Neuronal stem cell (in vitro differentiated cells): ENCODE measurements around the gene EFNA5.

Source experiments
- DNase-seq: peaks from one replicate; pipeline ENCODE4 v3.0.0-alpha.2; 2013; ENCODE audit warnings: low spot score
- H2AFZ ChIP-seq: one replicate; pipeline ENCODE4 v1.6.1; 2013; ENCODE audit warnings: mild to moderate bottlenecking, low read length, inconsistent platforms
- H2AK5ac ChIP-seq: 2 replicates; pipeline ENCODE4 v1.6.1; 2013; ENCODE audit warnings: low read depth, mild to moderate bottlenecking, inconsistent platforms, low read length, moderate library complexity, mixed read lengths
- H2BK120ac ChIP-seq: 2 replicates; pipeline ENCODE4 v1.6.1; 2013; ENCODE audit warnings: low read depth, mild to moderate bottlenecking, inconsistent platforms, low read length, moderate library complexity, mixed read lengths
- H2BK12ac ChIP-seq: one replicate; pipeline ENCODE4 v1.6.1; 2013; ENCODE audit warnings: low read length, inconsistent platforms
- H2BK15ac ChIP-seq: 2 replicates; pipeline ENCODE4 v1.6.1; 2013; ENCODE audit warnings: mild to moderate bottlenecking, low read length, inconsistent platforms, mixed read lengths
- H2BK5ac ChIP-seq: one replicate; pipeline ENCODE4 v1.6.1; 2013; ENCODE audit warnings: inconsistent platforms, mild to moderate bottlenecking, low read length, moderate library complexity
- H3K14ac ChIP-seq: one replicate; pipeline ENCODE4 v1.6.1; 2013; ENCODE audit warnings: low read length, inconsistent platforms
- H3K18ac ChIP-seq: 2 replicates; pipeline ENCODE4 v1.6.1; 2013; ENCODE audit warnings: low read length, inconsistent platforms
- H3K23ac ChIP-seq: 2 replicates; pipeline ENCODE4 v1.6.1; 2013; ENCODE audit warnings: low read depth, mild to moderate bottlenecking, mixed read lengths, low read length, inconsistent platforms; ENCODE audit not compliant: poor library complexity
- H3K27ac ChIP-seq: replicated peaks from 3 replicates; pipeline ENCODE4 v1.5.1; 2013; ENCODE audit warnings: low read length, inconsistent platforms
- H3K27me3 ChIP-seq, 3 experiments: 2 replicates each; pipeline ENCODE4 v1.6.1; 2013; ENCODE audit warnings: low read length in 3 of 3, mild to moderate bottlenecking in 2 of 3, inconsistent platforms in 1 of 3, low read depth in 1 of 3, mixed read lengths in 1 of 3, moderate library complexity in 1 of 3; ENCODE audit not compliant: control insufficient read depth in 3 of 3, insufficient read depth in 3 of 3
- H3K36me3 ChIP-seq, 2 donors: replicated peaks in 1 of 2; 2 replicates each; pipeline ENCODE4 v1.6.1; 2013; ENCODE audit warnings: low read length in 2 of 2; ENCODE audit not compliant: control insufficient read depth in 2 of 2, insufficient read depth in 2 of 2
- H3K4ac ChIP-seq: 2 replicates; pipeline ENCODE4 v1.6.1; 2013; ENCODE audit warnings: inconsistent platforms, mild to moderate bottlenecking, low read length, moderate library complexity
- H3K4me1 ChIP-seq, 2 donors: 1 replicate in 1 of 2; 2 replicates in 1 of 2; pipeline ENCODE4 v1.6.1; 2013; ENCODE audit warnings: low read length in 2 of 2, low read depth in 1 of 2; ENCODE audit not compliant: control insufficient read depth in 2 of 2, insufficient read depth in 1 of 2
- H3K4me2 ChIP-seq: one replicate; pipeline ENCODE4 v1.6.1; 2013; ENCODE audit warnings: mild to moderate bottlenecking, low read length, inconsistent platforms; ENCODE audit not compliant: insufficient read depth, poor library complexity, severe bottlenecking
- H3K4me3 ChIP-seq, 2 donors: 2 replicates each; pipeline ENCODE4 v1.5.1; 2013; ENCODE audit warnings: low read length in 2 of 2, mild to moderate bottlenecking in 2 of 2, inconsistent platforms in 1 of 2, moderate library complexity in 1 of 2
- H3K79me1 ChIP-seq: one replicate; pipeline ENCODE4 v1.6.1; 2013; ENCODE audit warnings: low read depth, mild to moderate bottlenecking, inconsistent platforms, low read length, moderate library complexity
- H3K9ac ChIP-seq: one replicate; pipeline ENCODE4 v1.6.1; 2013; ENCODE audit warnings: mild to moderate bottlenecking, low read depth, low read length, inconsistent platforms; ENCODE audit not compliant: poor library complexity
- H3K9me3 ChIP-seq, 2 donors: replicated peaks in 1 of 2; 2 replicates each; pipeline versions ENCODE3 to v1.6.1; 2013; ENCODE audit warnings: low read length in 2 of 2, mild to moderate bottlenecking in 2 of 2, inconsistent platforms in 1 of 2, low read depth in 1 of 2, mixed read lengths in 1 of 2, moderate library complexity in 1 of 2; ENCODE audit not compliant: control insufficient read depth in 2 of 2, insufficient read depth in 1 of 2
- H4K8ac ChIP-seq: one replicate; pipeline ENCODE4 v1.6.1; 2013; ENCODE audit warnings: low read depth, mild to moderate bottlenecking, inconsistent platforms, low read length, moderate library complexity
- H4K91ac ChIP-seq: one replicate; pipeline ENCODE4 v1.6.1; 2013; ENCODE audit warnings: low read length, low read depth, mild to moderate bottlenecking, inconsistent platforms; ENCODE audit not compliant: poor library complexity
- WGBS, 2 donors: extraction: QIAGEN DNeasy Blood & Tissue Kit; methylation state at CpG; one replicate each; pipeline ENCODE4 v1.1.7; 2013; ENCODE audit warnings: missing lambda C conversion rate in 2 of 2, mixed read lengths in 1 of 2; ENCODE audit not compliant: insufficient read length in 2 of 2, insufficient replicate concordance in 1 of 2; ENCODE audit errors: extremely low coverage in 2 of 2; 5-methylcytosine and 5-hydroxymethylcytosine counted together

The EFNA5 gene

DNA sequence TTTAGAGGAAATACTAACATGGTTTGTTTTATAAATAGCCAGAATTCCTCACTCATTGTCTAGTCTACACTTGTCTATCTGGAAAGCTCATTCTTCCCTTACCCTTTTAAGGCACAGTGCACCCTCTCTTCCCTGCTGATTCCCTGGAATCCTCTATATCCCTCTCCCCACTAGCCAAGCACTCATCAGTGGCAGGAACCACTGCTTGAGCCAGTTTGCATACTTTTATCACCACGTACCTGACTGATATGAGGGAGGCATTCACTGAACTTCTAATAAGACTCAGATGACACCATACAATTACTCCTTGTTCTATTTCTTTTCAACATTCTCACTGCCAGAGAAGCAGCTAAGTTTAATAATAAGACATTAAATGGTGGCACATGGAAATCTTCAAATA is 134.9 kb downstream of the EFNA5 start:
- no peak overlapping the region for H2BK15ac ChIP-seq
- no peak for DNase-seq
- no peak overlapping the region for H3K27ac ChIP-seq
- H2AK5ac ChIP-seq, result no peak overlapping the region
- no peak overlapping the region for H2BK12ac ChIP-seq
- H4K8ac ChIP-seq, result no peak overlapping the region
- no peak overlapping the region for H3K4me2 ChIP-seq
- H3K9me3 ChIP-seq, result no peaks in the 10 kb centered on the region
- H3K4me3 ChIP-seq, result no peak overlapping the region
- peaks cover 2% of the 10 kb centered on the region for H3K79me1 ChIP-seq
- H4K91ac ChIP-seq, result no peak overlapping the region
- no peak overlapping the region for H2BK120ac ChIP-seq
- H3K36me3 ChIP-seq, result peaks cover 3 to 8% of the 10 kb centered on the region in 2 donors
- H3K23ac ChIP-seq, result no peak overlapping the region
- H2AFZ ChIP-seq, result no peak overlapping the region
- H3K27me3 ChIP-seq, result no peaks in the 10 kb centered on the region
- no peak overlapping the region for H3K14ac ChIP-seq
- H3K4me1 ChIP-seq, result peaks cover 22 to 32% of the 10 kb centered on the region in 2 donors
- no peak overlapping the region for H3K18ac ChIP-seq
- H3K9ac ChIP-seq, result no peak overlapping the region
- H2BK5ac ChIP-seq, result no peak overlapping the region
- no peak overlapping the region for H3K4ac ChIP-seq
- WGBS, 2 donors, result no CpG with 5 or more reads among the region's 1 CpG

DNA sequence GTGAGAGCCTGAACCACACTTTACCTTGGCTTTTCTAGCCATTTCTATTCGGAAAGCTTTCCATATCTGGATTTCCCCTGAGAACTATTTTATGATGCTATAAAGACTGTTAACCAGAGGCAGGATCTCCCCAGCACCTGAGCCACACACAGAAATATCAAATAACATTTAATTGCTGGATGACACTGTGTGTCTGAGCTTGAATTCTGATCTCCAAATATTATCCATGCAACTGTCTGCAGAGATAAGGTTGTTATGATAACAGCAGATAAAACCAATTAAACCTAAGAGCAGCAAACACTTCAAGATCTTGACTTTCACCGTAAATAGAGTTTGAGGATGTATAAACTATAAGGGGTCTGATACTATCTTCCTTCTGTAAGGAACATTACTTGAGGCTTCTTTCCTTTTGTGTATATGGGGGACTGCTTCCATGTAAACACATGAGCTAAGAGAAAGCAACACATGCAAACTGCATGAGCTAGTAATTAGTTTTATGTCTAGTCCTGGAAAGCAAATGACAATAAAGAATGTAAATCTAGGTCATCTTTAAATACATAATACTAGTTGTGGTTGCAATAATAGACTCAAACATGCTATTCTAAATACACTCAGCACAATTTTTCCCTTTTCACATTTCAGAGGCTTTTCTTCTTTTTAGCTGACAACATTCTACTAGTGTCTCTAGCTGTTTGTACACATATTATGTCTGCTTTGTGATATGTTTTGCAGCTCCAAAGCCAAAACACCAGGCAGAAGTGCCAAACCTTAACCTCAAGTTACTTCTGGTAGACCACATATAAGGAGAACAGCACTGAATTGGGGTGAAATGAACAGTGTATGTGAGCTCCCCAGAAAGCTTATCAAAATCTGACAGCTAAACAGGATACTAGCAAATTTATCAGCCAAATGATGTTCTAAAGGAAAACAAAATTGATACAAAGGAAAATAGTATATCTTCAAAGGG is 136.5 kb downstream of the EFNA5 start:
- Histone ChIP-seq H3K4me3 (no peak overlapping the region), H3K4ac (no peak overlapping the region), H3K36me3 (peaks cover 3 to 14% of the 10 kb centered on the region in 2 donors), H4K8ac (no peak overlapping the region), H2BK5ac (no peak overlapping the region), H2BK15ac (no peak overlapping the region), H3K9ac (no peak overlapping the region), H3K27ac (no peak overlapping the region), H3K23ac (no peak overlapping the region), H3K79me1 (peaks cover 2% of the 10 kb centered on the region), H3K4me2 (no peak overlapping the region), H3K14ac (no peak overlapping the region), H3K18ac (no peak overlapping the region), H2BK120ac (no peak overlapping the region), H2AK5ac (no peak overlapping the region), H3K27me3 (no peaks in the 10 kb centered on the region), H2AFZ (no peak overlapping the region), H2BK12ac (no peak overlapping the region), H4K91ac (no peak overlapping the region), H3K4me1 (peaks cover 19 to 24% of the 10 kb centered on the region in 2 donors), H3K9me3 (no peaks in the 10 kb centered on the region)
- no CpG with 5 or more reads among the region's 2 CpGs for WGBS, 2 donors
- DNase-seq, result no peak

DNA sequence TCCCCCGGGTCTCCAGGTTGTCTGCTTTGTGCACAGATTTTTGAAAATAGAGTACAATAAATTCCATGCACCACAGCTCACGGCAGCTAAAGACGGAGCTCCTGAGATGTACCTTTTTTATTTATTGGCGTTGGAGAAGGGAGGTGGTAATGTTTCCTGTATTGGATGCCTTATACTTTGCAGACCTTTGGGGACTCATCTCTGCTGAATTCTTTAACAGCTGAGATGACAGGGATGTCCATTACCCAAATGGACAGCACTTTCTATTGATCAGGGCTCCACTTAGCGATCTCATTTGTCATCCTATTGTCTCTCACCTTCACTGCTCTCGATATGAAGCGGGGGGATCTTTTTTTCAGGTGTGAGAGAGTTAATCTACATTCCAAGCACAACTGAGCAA is 137.8 kb downstream of the EFNA5 start:
- no peak for DNase-seq
- peaks cover 3 to 14% of the 10 kb centered on the region in 2 donors for H3K36me3 ChIP-seq
- no peak overlapping the region for H2BK15ac ChIP-seq
- H3K27ac ChIP-seq, result no peak overlapping the region
- H2BK5ac ChIP-seq, result no peak overlapping the region
- H3K9ac ChIP-seq, result no peak overlapping the region
- H4K8ac ChIP-seq, result no peak overlapping the region
- no CpG with 5 or more reads among the region's 7 CpGs for WGBS, 2 donors
- H4K91ac ChIP-seq, result no peak overlapping the region
- H3K9me3 ChIP-seq, result no peaks in the 10 kb centered on the region
- no peak overlapping the region for H3K18ac ChIP-seq
- H3K23ac ChIP-seq, result no peak overlapping the region
- H3K79me1 ChIP-seq, result peaks cover 2% of the 10 kb centered on the region
- no peak overlapping the region for H2BK120ac ChIP-seq
- H2AFZ ChIP-seq, result no peak overlapping the region
- H3K4me2 ChIP-seq, result no peak overlapping the region
- H3K4me1 ChIP-seq, result peaks cover 8 to 22% of the 10 kb centered on the region in 2 donors
- H2AK5ac ChIP-seq, result no peak overlapping the region
- H3K14ac ChIP-seq, result no peak overlapping the region
- no peak overlapping the region for H3K4ac ChIP-seq
- H3K4me3 ChIP-seq, result no peak overlapping the region
- no peaks in the 10 kb centered on the region for H3K27me3 ChIP-seq
- no peak overlapping the region for H2BK12ac ChIP-seq

DNA sequence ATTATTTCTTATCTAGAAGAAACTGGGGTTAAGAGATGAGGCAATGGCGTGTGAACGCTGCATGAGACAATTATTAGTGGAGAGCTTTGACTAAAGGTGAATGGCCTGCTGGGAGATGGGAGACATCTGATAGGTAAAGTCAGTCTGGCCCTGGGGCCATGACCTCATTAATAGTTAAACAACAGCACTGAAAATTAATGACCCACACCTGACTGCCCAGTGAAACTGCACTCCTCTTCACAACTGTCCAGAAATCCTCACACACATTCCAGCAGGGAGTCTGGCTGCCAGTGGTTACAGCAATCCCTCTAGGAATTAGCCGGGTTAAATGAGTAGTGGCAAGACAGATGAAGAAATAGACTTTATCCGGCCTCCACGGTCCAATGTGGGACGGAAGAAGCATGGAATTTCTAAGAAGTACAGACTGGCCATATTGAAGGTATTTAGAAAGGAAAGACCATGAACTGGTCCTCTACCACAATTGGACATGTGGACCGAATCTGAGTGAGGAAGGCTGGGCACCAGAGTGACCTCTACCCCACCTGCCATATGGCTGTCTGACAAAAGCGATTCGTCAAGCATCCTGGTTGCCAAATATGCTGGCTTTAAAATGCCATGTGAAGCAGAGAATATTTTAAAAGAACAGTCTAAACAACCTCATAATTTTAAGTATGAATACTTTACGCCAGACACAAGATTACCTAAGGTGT is 138.4 kb downstream of the EFNA5 start:
- H3K36me3 ChIP-seq, result peaks cover 3 to 14% of the 10 kb centered on the region in 2 donors
- no peak overlapping the region for H4K8ac ChIP-seq
- H3K4me2 ChIP-seq, result no peak overlapping the region
- no peak overlapping the region for H2BK15ac ChIP-seq
- no peak overlapping the region for H3K4me3 ChIP-seq
- H4K91ac ChIP-seq, result no peak overlapping the region
- no peak overlapping the region for H2BK120ac ChIP-seq
- H3K18ac ChIP-seq, result no peak overlapping the region
- H3K27ac ChIP-seq, result no peak overlapping the region
- H3K9me3 ChIP-seq, result no peaks in the 10 kb centered on the region
- H2AK5ac ChIP-seq, result no peak overlapping the region
- no peak overlapping the region for H3K9ac ChIP-seq
- no peak overlapping the region for H3K4ac ChIP-seq
- no peak overlapping the region for H2BK12ac ChIP-seq
- no peaks in the 10 kb centered on the region for H3K27me3 ChIP-seq
- H3K79me1 ChIP-seq, result peaks cover 2% of the 10 kb centered on the region
- no CpG with 5 or more reads among the region's 10 CpGs for WGBS, 2 donors
- no peak overlapping the region for H2AFZ ChIP-seq
- H3K4me1 ChIP-seq, result peaks cover 8 to 22% of the 10 kb centered on the region in 2 donors
- no peak overlapping the region for H3K23ac ChIP-seq
- no peak overlapping the region for H2BK5ac ChIP-seq
- DNase-seq, result no peak
- no peak overlapping the region for H3K14ac ChIP-seq
